H9 (cell line): Measurements from ENCODE around the gene SYT9. TPM values are rescaled to one million over a fixed set of nuclear protein-coding genes. Genes with fewer than 3 reads are reported as not detected.

Source experiments
- DNase-seq: peaks from one replicate; pipeline ENCODE4 v3.0.0-alpha.2; 2017
- H2AFZ ChIP-seq: one replicate; pipeline ENCODE4 v1.6.1; 2013; ENCODE audit warnings: mild to moderate bottlenecking, low read length, control low read depth, moderate library complexity
- H2AK5ac ChIP-seq: 2 replicates; pipeline ENCODE4 v1.6.1; 2013; ENCODE audit warnings: low read length, control low read depth, mixed read lengths; ENCODE audit not compliant: insufficient read length
- H2BK120ac ChIP-seq: one replicate; pipeline ENCODE4 v1.6.1; 2013; ENCODE audit warnings: low read depth, mild to moderate bottlenecking, low read length, control low read depth, inconsistent platforms; ENCODE audit not compliant: poor library complexity, severe bottlenecking
- H2BK12ac ChIP-seq: 2 replicates; pipeline ENCODE4 v1.6.1; 2013; ENCODE audit warnings: low read length, control low read depth, mixed read lengths, low read depth; ENCODE audit not compliant: insufficient read length
- H2BK15ac ChIP-seq: 2 replicates; pipeline ENCODE4 v1.6.1; 2013; ENCODE audit warnings: low read depth, low read length, control low read depth
- H2BK20ac ChIP-seq: one replicate; pipeline ENCODE4 v1.6.1; 2013; ENCODE audit warnings: low read depth, mild to moderate bottlenecking, low read length, control low read depth, inconsistent platforms; ENCODE audit not compliant: poor library complexity, severe bottlenecking
- H2BK5ac ChIP-seq: 2 replicates; pipeline ENCODE4 v1.6.1; 2013; ENCODE audit warnings: low read length, control low read depth, mixed read lengths; ENCODE audit not compliant: insufficient read length
- H3K14ac ChIP-seq: 2 replicates; pipeline ENCODE4 v1.6.1; 2013; ENCODE audit warnings: low read length, control low read depth; ENCODE audit not compliant: insufficient read depth
- H3K18ac ChIP-seq: 2 replicates; pipeline ENCODE4 v1.6.1; 2013; ENCODE audit warnings: low read depth, mild to moderate bottlenecking, mixed read lengths, low read length, control low read depth; ENCODE audit not compliant: insufficient read length
- H3K23ac ChIP-seq: 2 replicates; pipeline ENCODE4 v1.6.1; 2013; ENCODE audit warnings: low read length, control low read depth, mixed read lengths, low read depth; ENCODE audit not compliant: insufficient read length
- H3K23me2 ChIP-seq: 2 replicates; pipeline ENCODE4 v1.6.1; 2013; ENCODE audit warnings: low read depth, mild to moderate bottlenecking, mixed read lengths, low read length, control low read depth; ENCODE audit not compliant: insufficient read length, poor library complexity, severe bottlenecking
- H3K27ac ChIP-seq: 2 replicates; pipeline ENCODE4 v1.5.1; 2013; ENCODE audit warnings: low read length, control low read depth, mixed read lengths, low read depth; ENCODE audit not compliant: insufficient read length
- H3K27me3 ChIP-seq: 2 replicates; pipeline ENCODE4 v1.6.1; 2013; ENCODE audit warnings: low read length, control low read depth, inconsistent platforms; ENCODE audit not compliant: insufficient read depth
- H3K4ac ChIP-seq: 2 replicates; pipeline ENCODE4 v1.6.1; 2013; ENCODE audit warnings: low read depth, mild to moderate bottlenecking, control low read depth, inconsistent platforms, low read length, moderate library complexity
- H3K4me1 ChIP-seq: 2 replicates; pipeline ENCODE4 v1.6.1; 2013; ENCODE audit warnings: low read length, control low read depth, inconsistent platforms; ENCODE audit not compliant: insufficient read depth
- H3K4me2 ChIP-seq: 2 replicates; pipeline ENCODE4 v1.6.1; 2013; ENCODE audit warnings: low read length, control low read depth, mixed read lengths; ENCODE audit not compliant: insufficient read length, insufficient read depth
- H3K56ac ChIP-seq: 2 replicates; pipeline ENCODE4 v1.6.1; 2013; ENCODE audit warnings: low read depth, mild to moderate bottlenecking, mixed read lengths, low read length, control low read depth; ENCODE audit not compliant: insufficient read length
- H3K79me1 ChIP-seq: 2 replicates; pipeline ENCODE4 v1.6.1; 2013; ENCODE audit warnings: low read depth, mild to moderate bottlenecking, moderate library complexity, low read length, control low read depth, inconsistent platforms; ENCODE audit not compliant: insufficient read depth, poor library complexity, severe bottlenecking
- H3K79me2 ChIP-seq: 2 replicates; pipeline ENCODE4 v1.6.1; 2013; ENCODE audit warnings: low read length, control low read depth, inconsistent platforms; ENCODE audit not compliant: insufficient read depth
- H3K9ac ChIP-seq: 2 replicates; pipeline ENCODE4 v1.6.1; 2013; ENCODE audit warnings: low read length, control low read depth, mixed read lengths; ENCODE audit not compliant: insufficient read length; ENCODE audit errors: extremely low read depth
- H3K9me3 ChIP-seq: one replicate; pipeline ENCODE4 v1.6.1; 2013; ENCODE audit warnings: low read depth, low read length, inconsistent platforms; ENCODE audit not compliant: control insufficient read depth
- H3T11ph ChIP-seq: one replicate; pipeline ENCODE4 v1.6.1; 2013; ENCODE audit warnings: mild to moderate bottlenecking, low read length, control low read depth, inconsistent platforms
- H4K20me1 ChIP-seq: one replicate; pipeline ENCODE4 v1.6.1; 2013; ENCODE audit not compliant: control insufficient read depth, insufficient read length, insufficient read depth
- H4K5ac ChIP-seq: 2 replicates; pipeline ENCODE4 v1.6.1; 2013; ENCODE audit warnings: low read depth, mild to moderate bottlenecking, mixed read lengths, low read length, control low read depth; ENCODE audit not compliant: insufficient read length
- H4K8ac ChIP-seq: replicated peaks from 2 replicates; pipeline ENCODE4 v1.6.1; 2013; ENCODE audit warnings: low read length, control low read depth, mixed read lengths, low read depth; ENCODE audit not compliant: insufficient read length
- H4K91ac ChIP-seq: 2 replicates; pipeline ENCODE4 v1.6.1; 2013; ENCODE audit warnings: low read depth, mild to moderate bottlenecking, moderate library complexity, mixed read lengths, low read length, control low read depth; ENCODE audit not compliant: insufficient read length
- H3K27ac Mint-ChIP-seq, 3 experiments: 2 replicates in 2 of 3; 3 replicates in 1 of 3; pipeline ENCODE4 v1.8.0; 2020 to 2021; ENCODE audit warnings: mixed read lengths in 3 of 3, mild to moderate bottlenecking in 1 of 3, moderate library complexity in 1 of 3
- H3K27me3 Mint-ChIP-seq: 2 replicates; pipeline ENCODE4 v1.8.0; 2021; ENCODE audit warnings: low read depth, mild to moderate bottlenecking, moderate library complexity, mixed read lengths
- H3K36me3 Mint-ChIP-seq, 3 experiments: 2 replicates in 2 of 3; 3 replicates in 1 of 3; pipeline ENCODE4 v1.8.0; 2020 to 2021; ENCODE audit warnings: low read depth in 3 of 3, mixed read lengths in 3 of 3; ENCODE audit not compliant: insufficient read depth in 1 of 3
- H3K4me1 Mint-ChIP-seq, 2 experiments: 2 replicates each; pipeline ENCODE4 v1.8.0; 2020; ENCODE audit warnings: mixed read lengths in 2 of 2
- H3K4me3 Mint-ChIP-seq, 2 experiments: 2 replicates in 1 of 2; 3 replicates in 1 of 2; pipeline ENCODE4 v1.8.0; 2020 to 2021; ENCODE audit warnings: mild to moderate bottlenecking in 2 of 2, mixed read lengths in 2 of 2, moderate library complexity in 1 of 2
- H3K9me3 Mint-ChIP-seq, 2 experiments: 2 replicates in 1 of 2; 3 replicates in 1 of 2; pipeline ENCODE4 v1.8.0; 2020; ENCODE audit warnings: mild to moderate bottlenecking in 2 of 2, mixed read lengths in 2 of 2, moderate library complexity in 1 of 2
- CTCF ChIP-seq: fragments of 200-600 bp; sonication (generic); conservative IDR thresholded peaks from 3 replicates; pipeline ENCODE4 v1.8.0; 2021; ENCODE audit warnings: antibody characterized with exemption, mild to moderate bottlenecking
- WGBS: extraction: QIAGEN DNeasy Blood & Tissue Kit; methylation state at CpG from one replicate; pipeline ENCODE4 v1.1.7; 2013; ENCODE audit warnings: missing lambda C conversion rate, low lambda C conversion rate, mixed read lengths; ENCODE audit not compliant: insufficient read length; ENCODE audit errors: extremely low coverage; 5-methylcytosine and 5-hydroxymethylcytosine counted together
- total RNA-seq: library from RNA; stranded (reverse); gene quantifications from 2 replicates; pipeline ENCODE4 v1.2.1, GENCODE V29; 2021

SYT9 gene
- total RNA-seq, 1 experiment from 2014 or later: 0.63 TPM

GRCh38 chr11:7348432-7349304, 97.0 kb downstream of the SYT9 start:
- Mint-ChIP-seq H3K27me3 (no peaks in the 10 kb centered on the region), H3K36me3 (no peaks in the 10 kb centered on the region), H3K27ac (no peak overlapping the region; a peak in 1 of 7 replicates), H3K4me1 (peaks cover 10 to 19% of the 10 kb centered on the region in 2 experiments), H3K9me3 (no peaks in the 10 kb centered on the region; a peak in 1 of 5 replicates), H3K4me3 (no peak overlapping the region)
- Histone ChIP-seq H2BK15ac (no peak overlapping the region), H2BK5ac (no peak overlapping the region), H4K5ac (no peak overlapping the region), H2BK20ac (no peak overlapping the region), H3K56ac (no peak overlapping the region), H3K18ac (no peak overlapping the region), H3K9ac (no peak overlapping the region), H3K79me2 (no peaks in the 10 kb centered on the region), H3K9me3 (no peaks in the 10 kb centered on the region), H2AK5ac (no peak overlapping the region), H3K4me2 (no peak overlapping the region), H2BK120ac (no peak overlapping the region), H3K4me1 (no peaks in the 10 kb centered on the region), H2AFZ (no peak overlapping the region), H3K14ac (no peak overlapping the region), H4K20me1 (no peaks in the 10 kb centered on the region), H4K8ac (no peak overlapping the region), H3K27me3 (no peaks in the 10 kb centered on the region), H3K79me1 (no peaks in the 10 kb centered on the region), H3T11ph (no peak overlapping the region), H4K91ac (no peak overlapping the region), H3K4ac (no peak overlapping the region), H3K23me2 (no peaks in the 10 kb centered on the region), H3K23ac (no peak overlapping the region), H3K27ac (no peak overlapping the region), H2BK12ac (no peak overlapping the region)
- DNase-seq: peak; percentile 37
- TF ChIP-seq CTCF: no peak
- no CpG with 5 or more reads among the region's 8 CpGs for WGBS
